ENCODE data around the gene CIDEC.

- TF ChIP-seq BHLHE40 (IDR thresholded peaks at IDR 0.05; ENCODE audit: low read depth, low read length) (no peak), REST (IDR thresholded peaks at IDR 0.05) (no peak), HDAC2 (IDR thresholded peaks at IDR 0.05) (no peak), RARB (CRISPR knock-in tag; IDR thresholded peaks at IDR 0.05) (no peak), PHF8 (IDR thresholded peaks at IDR 0.05; ENCODE audit: borderline replicate concordance, low read depth) (no peak), CTCF (IDR thresholded peaks at IDR 0.05) (no peak), POLR2AphosphoS2 (conservative IDR thresholded peaks at IDR 0.05; ENCODE audit: low read length) (no peak), MAX (IDR thresholded peaks at IDR 0.05) (no peak), RFX5 (IDR thresholded peaks at IDR 0.05) (no peak), MAZ (IDR thresholded peaks at IDR 0.05; ENCODE audit: borderline replicate concordance, low read depth, low read length) (no peak), USF2 (IDR thresholded peaks at IDR 0.05) (no peak), FOSL2 (IDR thresholded peaks at IDR 0.05) (no peak), FOSL2 (CRISPR knock-in tag; IDR thresholded peaks at IDR 0.05) (no peak), HOXB5 (CRISPR knock-in tag; IDR thresholded peaks at IDR 0.05) (no peak), POLR2A (IDR thresholded peaks at IDR 0.05; ENCODE audit: low read length) (no peak)
Measured at GRCh38 chr3:9867106-9867505, 12.9 kb downstream of the CIDEC start.
